Gastrocnemius medialis (tissue), 4 donors: Measurements from ENCODE around the gene XPC. TPM values are rescaled to one million over a fixed set of nuclear protein-coding genes. Genes with fewer than 3 reads are reported as not detected.

ENCODE experiments used
- ATAC-seq, 2 donors: fragments of 150-250 bp; one replicate each; pipeline ENCODE4 v1.9.1; 2016
- DNase-seq, 2 donors: peaks; one replicate each; pipeline ENCODE4 v3.0.0-alpha.2; 2019
- H3K27ac ChIP-seq, 4 donors: fragments of 200-600 bp; sonication (generic); 1 replicate in 1 of 4; 2 replicates in 3 of 4; pipeline ENCODE4 v1.5.1; 2016 to 2018; ENCODE audit warnings: mild to moderate bottlenecking in 2 of 4, moderate library complexity in 1 of 4
- H3K27me3 ChIP-seq, 3 donors: fragments of 200-600 bp; sonication (generic) in 2 of 3; 1 replicate in 1 of 3; 2 replicates in 2 of 3; pipeline versions ENCODE4 v1.5.1 to v1.6.0; 2016 to 2019; ENCODE audit warnings: mild to moderate bottlenecking in 1 of 3, moderate library complexity in 1 of 3
- H3K36me3 ChIP-seq, 2 donors: fragments of 200-600 bp; sonication (generic) in 1 of 2; one replicate each; pipeline ENCODE4 v1.5.1; 2017 to 2018
- H3K4me1 ChIP-seq, 2 donors: fragments of 200-600 bp; sonication (generic) in 1 of 2; one replicate each; pipeline ENCODE4 v1.5.1; 2016 to 2017; ENCODE audit warnings: mild to moderate bottlenecking in 2 of 2
- H3K4me3 ChIP-seq, 4 donors: fragments of 200-600 bp; sonication (generic) in 3 of 4; 1 replicate in 1 of 4; 2 replicates in 3 of 4; pipeline ENCODE4 v1.5.1; 2016 to 2019; ENCODE audit warnings: mild to moderate bottlenecking in 2 of 4
- H3K9me3 ChIP-seq, 3 donors: fragments of 200-600 bp; sonication (generic) in 2 of 3; 1 replicate in 1 of 3; 2 replicates in 2 of 3; pipeline ENCODE4 v1.5.1; 2016 to 2019
- POLR2A ChIP-seq, 2 donors: fragments of 450-650 bp; IDR thresholded peaks; one replicate each; pipeline ENCODE4 v1.6.1; 2017; ENCODE audit warnings: antibody characterized with exemption in 2 of 2, mild to moderate bottlenecking in 2 of 2, moderate library complexity in 2 of 2
- in situ Hi-C, 4 donors: fragments of 200-750 bp; cut with MboI; loops; one replicate each; pipeline versions ENCODE4 v1.15.0 to v1.8.0; 2017; ENCODE audit warnings: low sequenced_read_pairs in 4 of 4
- intact Hi-C: fragments of 100-400 bp; cut with DNase I; formaldehyde crosslinking; loops from one replicate; pipeline ENCODE4 v1.15.1; 2023; ENCODE audit warnings: low total_unique reads
- total RNA-seq, 4 donors: library from RNA; depleted of rRNA; stranded (reverse); fragments of >200 nt; gene quantifications; one replicate each; pipeline versions ENCODE4 v1.1.0 to v1.2.3, GENCODE V29; 2016
- TF ChIP-seq, protein P1 (sequence below), 5 experiments: fragments of 450-650 bp in 3 of 5; fragments of 200-600 bp in 2 of 5; sonication (generic) in 2 of 5; IDR thresholded peaks in 4 of 5; conservative IDR thresholded peaks in 1 of 5; 1 replicate in 4 of 5; 2 replicates in 1 of 5; pipeline ENCODE4 v1.5.1; 2016 to 2019; ENCODE audit warnings: antibody characterized with exemption in 5 of 5, mild to moderate bottlenecking in 3 of 5, moderate library complexity in 3 of 5

The XPC gene
- total RNA-seq, 4 donors from 2014 or later, result 22.0 to 30.6 (median 27.0) TPM

DNA sequence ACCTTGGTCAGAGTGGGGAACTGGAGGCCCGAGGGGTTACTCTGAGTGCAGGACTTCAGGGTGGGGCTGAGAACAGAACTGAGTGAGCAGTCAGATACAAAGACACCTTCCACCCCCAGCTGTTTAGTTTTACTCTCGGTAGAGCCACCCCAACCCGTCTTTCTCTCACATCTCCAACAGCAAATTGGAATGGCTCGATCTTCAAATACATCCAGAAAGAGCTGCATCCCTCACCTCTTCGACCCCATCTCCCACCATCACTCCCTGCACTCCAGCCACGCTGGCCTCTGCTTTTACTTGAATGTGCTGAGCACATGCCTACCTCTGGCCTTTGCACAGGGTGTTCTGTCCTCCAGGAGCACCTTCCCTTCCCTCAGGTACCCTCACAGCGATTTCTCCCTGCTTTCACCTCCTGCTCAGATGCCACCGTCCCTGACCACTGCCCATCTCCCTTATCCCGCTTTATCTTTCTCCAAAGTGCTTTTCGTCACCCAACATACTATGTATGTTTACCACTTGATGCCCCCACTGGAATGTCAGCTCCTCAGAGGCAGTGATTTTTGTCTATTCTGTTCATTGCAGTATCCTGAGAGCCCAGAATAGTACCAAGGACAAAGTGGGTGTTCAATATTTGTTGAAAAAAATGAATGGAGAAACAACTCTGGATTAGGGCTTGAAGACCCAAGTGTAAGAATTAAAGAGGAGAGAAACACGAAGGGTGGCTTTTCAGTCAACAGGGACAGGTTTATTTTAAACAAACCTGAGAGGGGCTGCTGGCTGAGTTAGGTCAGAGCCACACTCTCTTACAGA, 58.1 kb downstream of the XPC start:
- no peaks in the 10 kb centered on the region for H3K27me3 ChIP-seq
- peaks cover 13 to 15% of the 10 kb centered on the region in 2 donors for H3K4me1 ChIP-seq
- TF ChIP-seq, protein P1, sequence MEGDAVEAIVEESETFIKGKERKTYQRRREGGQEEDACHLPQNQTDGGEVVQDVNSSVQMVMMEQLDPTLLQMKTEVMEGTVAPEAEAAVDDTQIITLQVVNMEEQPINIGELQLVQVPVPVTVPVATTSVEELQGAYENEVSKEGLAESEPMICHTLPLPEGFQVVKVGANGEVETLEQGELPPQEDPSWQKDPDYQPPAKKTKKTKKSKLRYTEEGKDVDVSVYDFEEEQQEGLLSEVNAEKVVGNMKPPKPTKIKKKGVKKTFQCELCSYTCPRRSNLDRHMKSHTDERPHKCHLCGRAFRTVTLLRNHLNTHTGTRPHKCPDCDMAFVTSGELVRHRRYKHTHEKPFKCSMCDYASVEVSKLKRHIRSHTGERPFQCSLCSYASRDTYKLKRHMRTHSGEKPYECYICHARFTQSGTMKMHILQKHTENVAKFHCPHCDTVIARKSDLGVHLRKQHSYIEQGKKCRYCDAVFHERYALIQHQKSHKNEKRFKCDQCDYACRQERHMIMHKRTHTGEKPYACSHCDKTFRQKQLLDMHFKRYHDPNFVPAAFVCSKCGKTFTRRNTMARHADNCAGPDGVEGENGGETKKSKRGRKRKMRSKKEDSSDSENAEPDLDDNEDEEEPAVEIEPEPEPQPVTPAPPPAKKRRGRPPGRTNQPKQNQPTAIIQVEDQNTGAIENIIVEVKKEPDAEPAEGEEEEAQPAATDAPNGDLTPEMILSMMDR (IDR thresholded peaks at IDR 0.05 in 4 of 5, conservative IDR thresholded peaks at IDR 0.05 in 1 of 5), result no peak
- ATAC-seq, result no peak
- H3K36me3 ChIP-seq, result peaks cover 0 to 26% of the 10 kb centered on the region in 2 donors
- no peak overlapping the region for H3K27ac ChIP-seq
- H3K9me3 ChIP-seq, result no peaks in the 10 kb centered on the region
- in situ Hi-C loops, result loop anchor here in 1 of 4 donors (10.0 to 25.0 kb wide), 2 partner anchors 226 to 633 kb away; partner anchors contain the start of gene HDAC11
- no peak overlapping the region for H3K4me3 ChIP-seq
- intact Hi-C loops, result loop anchor here (10.0 kb wide), 3 partner anchors 164 to 636 kb away; partner anchors contain the start of genes CCDC174 and HDAC11
- no peak for DNase-seq

- TF ChIP-seq, protein P1 (IDR thresholded peaks at IDR 0.05 in 4 of 5, conservative IDR thresholded peaks at IDR 0.05 in 1 of 5), result no peak
- TF ChIP-seq POLR2A (IDR thresholded peaks at IDR 0.05), result no peak
Observed at GRCh38 chr3:14119651-14120050, 58.8 kb downstream of the XPC start.

GRCh38 chr3:14118400-14119381, 59.7 kb downstream of the XPC start:
- Histone ChIP-seq H3K4me3 (no peak overlapping the region), H3K36me3 (peaks cover 0 to 43% of the 10 kb centered on the region in 2 donors), H3K27me3 (no peaks in the 10 kb centered on the region), H3K4me1 (peaks cover 9 to 14% of the 10 kb centered on the region in 2 donors), H3K9me3 (no peaks in the 10 kb centered on the region), H3K27ac (no peak overlapping the region)
- TF ChIP-seq, protein P1 (IDR thresholded peaks at IDR 0.05 in 4 of 5, conservative IDR thresholded peaks at IDR 0.05 in 1 of 5), result no peak
- no peak for TF ChIP-seq POLR2A (IDR thresholded peaks at IDR 0.05)
- DNase-seq, result no peak
- intact Hi-C loops (no loop called here), in situ Hi-C loops (loop anchor here in 2 of 4 donors (10.0 to 25.0 kb wide), 2 partner anchors 224 to 631 kb away; partner anchors contain the start of gene HDAC11 (in 1 of the 2))
- peak in 1 of 2 donors; percentile 19 for ATAC-seq

More at GRCh38 chr3:14119651-14120050, 58.8 kb downstream of the XPC start:
- DNase-seq (no peak), ATAC-seq (no peak)
- intact Hi-C loops, result loop anchor here (10.0 kb wide), 3 partner anchors 165 to 635 kb away; partner anchors contain the start of genes CCDC174 and HDAC11
- H3K9me3 ChIP-seq, result no peaks in the 10 kb centered on the region
- no peak overlapping the region for H3K4me3 ChIP-seq
- no peaks in the 10 kb centered on the region for H3K27me3 ChIP-seq
- in situ Hi-C loops, result loop anchor here in 2 of 4 donors (10.0 to 25.0 kb wide), 2 partner anchors 225 to 632 kb away; partner anchors contain the start of gene HDAC11 (in 1 of the 2)
- H3K36me3 ChIP-seq, result peaks cover 0 to 33% of the 10 kb centered on the region in 2 donors
- no peak overlapping the region for H3K27ac ChIP-seq
- peaks cover 13 to 15% of the 10 kb centered on the region in 2 donors for H3K4me1 ChIP-seq
